Measurements from ENCODE around the gene NOL4L.

Gene NOL4L

GRCh38 chr20:32433311-32434021 lies 151.7 kb downstream of the NOL4L start:
- no peak for DNase-seq (ENCODE audit: low read depth in 2 of 2)

- DNase-seq (ENCODE audit: low read depth in 2 of 2) = no peak
Observed at GRCh38 chr20:32432277-32432676, 152.9 kb downstream of the NOL4L start.

DNA sequence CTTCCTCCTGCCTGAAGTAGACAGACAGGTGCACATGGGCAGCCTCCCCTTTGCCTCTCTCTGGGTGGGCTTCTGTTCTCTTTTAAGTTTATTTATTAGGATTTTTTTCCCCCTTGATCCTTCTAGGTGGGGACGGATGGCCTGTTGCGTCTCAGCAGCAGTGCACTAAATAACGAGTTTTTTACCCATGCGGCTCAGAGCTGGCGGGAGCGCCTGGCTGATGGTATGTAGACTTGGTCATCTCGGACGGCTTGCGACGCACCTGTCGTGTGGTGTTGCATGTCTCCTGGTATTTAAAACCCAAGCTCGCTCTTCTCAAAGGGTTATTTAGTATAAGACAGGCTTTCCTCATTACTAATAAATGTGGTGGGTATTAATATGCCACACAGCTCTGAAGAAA lies 153.7 kb downstream of the NOL4L start:
- no peak for DNase-seq (ENCODE audit: low read depth in 2 of 2)

GRCh38 chr20:32429745-32430360 lies 155.3 kb downstream of the NOL4L start:
- no peak for DNase-seq (ENCODE audit: low read depth in 2 of 2)

GRCh38 chr20:32429343-32429742 lies 155.8 kb downstream of the NOL4L start:
- DNase-seq (ENCODE audit: low read depth in 2 of 2) = no peak

- DNase-seq (ENCODE audit: low read depth in 2 of 2) = no peak
Observed at GRCh38 chr20:32427996-32428395, 157.1 kb downstream of the NOL4L start.

DNA sequence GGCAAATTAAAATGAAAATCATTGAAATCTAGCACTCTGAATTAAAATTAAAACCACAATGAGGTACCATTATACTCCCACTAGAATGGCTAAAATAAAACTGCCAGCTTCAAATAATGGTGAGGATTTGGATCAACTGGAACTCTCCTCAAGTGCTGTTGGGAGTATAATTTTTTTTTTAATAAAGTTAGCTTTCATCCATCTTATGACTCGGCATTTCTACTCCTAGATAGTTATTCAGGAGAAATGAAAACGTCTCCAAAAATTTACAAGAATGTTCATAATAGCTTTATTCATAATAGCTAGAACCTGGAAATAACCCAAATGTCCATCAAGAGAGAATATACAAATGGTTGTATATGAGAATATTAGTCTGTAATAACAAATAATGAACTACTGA lies 163.8 kb downstream of the NOL4L start:
- DNase-seq (ENCODE audit: low read depth in 2 of 2) = no peak

DNA sequence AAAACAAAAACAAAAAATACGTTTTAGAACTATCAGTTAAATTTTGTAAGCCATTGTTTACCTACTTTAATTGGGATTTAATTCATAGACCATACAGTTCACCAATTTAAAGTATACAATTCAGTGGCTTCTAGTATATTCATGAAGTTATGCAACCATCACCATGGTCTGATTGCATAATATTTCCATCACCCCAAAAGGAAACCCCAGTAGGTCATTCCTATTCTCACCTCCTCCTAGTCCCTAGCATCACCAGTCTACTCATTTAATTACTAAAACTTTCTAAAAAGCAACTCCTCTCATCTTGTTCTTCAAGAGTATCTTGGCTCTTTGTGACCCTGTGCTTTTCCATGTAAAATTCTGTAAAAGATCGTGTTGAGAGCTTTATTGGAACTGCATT lies 166.8 kb downstream of the NOL4L start:
- DNase-seq (ENCODE audit: low read depth in 2 of 2) = no peak

DNA sequence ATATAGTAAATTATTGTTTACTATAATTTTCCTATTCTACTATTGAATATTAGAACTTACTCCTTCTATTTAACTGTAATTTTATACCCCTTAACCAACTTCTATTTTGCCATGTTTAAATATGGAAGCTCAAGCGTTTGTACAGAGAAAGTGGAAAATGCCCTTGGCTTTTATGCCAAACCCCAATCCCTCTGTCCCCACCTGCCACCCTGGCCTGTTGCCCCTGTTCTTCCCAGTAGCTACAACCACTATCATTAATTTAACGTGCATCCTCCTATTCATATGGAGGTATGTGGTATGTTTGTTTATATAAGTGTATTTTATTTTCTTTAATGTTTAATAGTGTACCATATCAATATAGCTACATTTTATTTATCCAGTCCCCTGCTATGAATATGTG lies 168.9 kb downstream of the NOL4L start:
- DNase-seq (ENCODE audit: low read depth in 2 of 2) = no peak

DNA sequence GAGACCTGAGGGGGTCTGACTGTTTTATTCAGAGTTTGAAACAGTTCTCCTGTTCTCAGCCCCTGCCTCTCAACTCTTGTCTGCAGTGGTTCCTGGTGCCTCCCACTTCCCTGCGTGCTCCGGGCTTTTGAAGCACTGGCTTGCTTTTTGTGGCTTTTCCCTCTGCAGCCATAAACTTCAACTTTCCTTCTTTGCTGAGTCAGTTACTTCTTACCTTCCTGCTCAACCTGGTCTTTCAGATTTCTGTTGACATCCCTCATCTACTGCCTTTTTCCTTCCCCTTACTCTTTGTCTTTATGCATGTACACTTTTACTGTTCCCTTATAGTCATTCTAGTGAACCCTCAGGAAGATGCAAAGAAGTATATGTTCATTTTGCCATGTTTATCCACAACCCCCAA lies 169.6 kb downstream of the NOL4L start:
- no peak for DNase-seq (ENCODE audit: low read depth in 2 of 2)

GRCh38 chr20:32411955-32412706 lies 173.0 kb downstream of the NOL4L start:
- no peak for DNase-seq (ENCODE audit: low read depth in 2 of 2)

DNA sequence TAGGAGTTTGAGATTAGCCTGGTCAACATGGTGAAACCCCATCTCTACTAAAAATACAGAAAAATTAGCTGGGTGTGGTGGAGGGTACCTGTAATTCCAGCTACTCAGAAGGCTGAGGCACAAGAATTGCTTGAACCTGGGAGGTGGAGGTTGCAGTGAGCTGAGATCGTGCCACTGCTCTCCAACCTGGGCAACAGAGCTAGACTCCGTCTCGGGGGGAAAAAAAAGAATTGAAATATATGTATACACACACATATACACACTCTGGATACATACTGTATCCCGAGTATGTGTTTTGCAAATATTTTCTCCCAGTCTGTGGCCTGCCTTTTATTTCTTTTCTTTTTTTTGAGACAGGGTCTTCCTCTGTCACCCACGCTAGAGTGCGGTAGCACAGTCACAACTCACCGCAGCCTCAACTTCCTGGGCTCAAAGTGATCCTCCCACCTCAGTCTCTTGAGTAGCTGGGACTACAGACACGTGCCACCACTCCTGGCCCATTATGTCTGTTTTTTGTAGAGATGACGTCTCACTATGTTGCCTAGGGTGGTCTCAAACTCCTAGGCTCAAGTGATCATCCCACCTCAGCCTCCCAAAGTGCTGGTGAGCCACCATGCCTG lies 177.9 kb downstream of the NOL4L start:
- DNase-seq (ENCODE audit: low read depth in 2 of 2) = peak; percentile 13 to 37

DNA sequence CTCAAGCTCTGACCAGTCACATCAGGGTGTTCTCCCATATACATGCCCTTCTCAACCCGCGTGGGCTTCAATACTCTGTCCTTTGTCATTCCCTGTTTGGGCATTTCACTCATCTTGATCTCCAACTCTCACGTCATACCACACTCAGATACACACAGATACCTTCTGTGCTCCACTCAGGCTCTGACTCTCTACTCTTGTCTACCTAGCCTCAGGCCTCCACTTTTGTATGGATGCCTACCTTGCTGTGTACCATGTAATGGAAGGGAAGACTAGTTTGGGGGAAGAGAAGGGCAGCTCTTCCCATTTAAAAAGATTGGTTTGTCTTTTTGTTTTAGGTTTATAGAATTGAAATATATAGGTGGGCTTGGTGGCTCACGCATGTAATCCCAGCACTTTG lies 178.4 kb downstream of the NOL4L start:
- no peak for DNase-seq (ENCODE audit: low read depth in 2 of 2)

DNA sequence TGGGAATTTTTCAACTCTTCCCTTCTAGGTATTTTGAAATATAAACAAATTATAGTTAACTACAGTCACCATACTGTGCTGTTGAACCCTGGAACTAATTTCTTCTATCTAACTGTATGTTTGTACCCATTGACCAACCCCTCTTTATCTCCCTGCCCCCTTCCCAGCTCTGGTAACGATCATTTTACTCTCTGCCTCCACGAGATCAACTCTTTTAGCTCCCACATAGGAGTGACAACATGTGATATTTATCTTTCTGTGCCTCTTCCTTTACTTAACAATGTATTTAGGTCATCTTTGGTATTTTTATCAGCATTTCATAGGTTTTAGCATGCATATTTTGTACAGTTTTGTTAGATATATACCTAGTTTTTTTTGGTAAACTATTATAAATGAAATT lies 181.1 kb downstream of the NOL4L start:
- DNase-seq (ENCODE audit: low read depth in 2 of 2) = no peak

DNA sequence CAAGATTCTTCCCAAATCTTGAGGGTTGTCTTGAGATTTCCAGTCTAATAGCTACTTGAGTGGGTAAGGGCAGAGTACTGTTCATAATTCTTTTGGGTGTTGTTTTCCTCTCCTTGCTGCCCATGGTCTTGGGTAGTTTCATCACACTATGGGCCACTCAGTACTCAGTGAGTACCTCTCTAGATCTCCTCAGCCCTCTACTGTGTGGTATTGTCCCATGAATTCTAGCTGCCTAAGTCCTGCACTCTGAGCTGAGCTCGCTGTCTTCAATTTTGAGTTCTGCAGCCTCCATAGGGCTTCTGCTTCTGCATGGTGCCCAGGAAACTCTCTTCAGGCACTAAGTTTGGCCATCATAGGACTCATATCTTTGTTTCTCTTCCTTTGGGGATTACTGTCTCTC lies 184.7 kb downstream of the NOL4L start:
- DNase-seq (ENCODE audit: low read depth in 2 of 2) = no peak

GRCh38 chr20:32397567-32398084 lies 187.5 kb downstream of the NOL4L start:
- DNase-seq (ENCODE audit: low read depth in 2 of 2) = no peak

DNA sequence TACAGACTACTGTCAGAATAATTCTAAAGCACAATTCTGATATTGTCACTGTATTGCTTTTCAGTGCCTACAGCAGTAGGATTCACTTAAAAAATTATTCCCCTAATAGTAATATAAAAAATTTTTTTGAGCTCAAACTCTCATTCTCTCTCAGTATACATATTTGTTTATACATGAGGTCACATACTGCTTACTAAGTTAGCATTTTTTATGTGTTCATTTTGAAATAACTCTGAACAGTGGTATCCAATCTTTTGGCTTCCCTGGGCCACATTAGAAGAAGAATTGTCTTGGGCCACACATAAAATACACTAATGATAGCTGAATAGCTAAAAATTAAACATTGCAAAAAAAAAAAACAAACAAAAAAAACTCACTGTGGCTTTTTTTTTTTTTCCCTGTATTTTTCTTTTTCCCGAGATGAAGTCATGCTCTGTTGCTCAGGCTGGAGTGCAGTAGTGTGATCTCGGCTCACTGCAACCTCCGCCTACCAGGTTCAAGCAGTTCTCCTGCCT lies 188.4 kb downstream of the NOL4L start:
- no peak for DNase-seq (ENCODE audit: low read depth in 2 of 2)

DNA sequence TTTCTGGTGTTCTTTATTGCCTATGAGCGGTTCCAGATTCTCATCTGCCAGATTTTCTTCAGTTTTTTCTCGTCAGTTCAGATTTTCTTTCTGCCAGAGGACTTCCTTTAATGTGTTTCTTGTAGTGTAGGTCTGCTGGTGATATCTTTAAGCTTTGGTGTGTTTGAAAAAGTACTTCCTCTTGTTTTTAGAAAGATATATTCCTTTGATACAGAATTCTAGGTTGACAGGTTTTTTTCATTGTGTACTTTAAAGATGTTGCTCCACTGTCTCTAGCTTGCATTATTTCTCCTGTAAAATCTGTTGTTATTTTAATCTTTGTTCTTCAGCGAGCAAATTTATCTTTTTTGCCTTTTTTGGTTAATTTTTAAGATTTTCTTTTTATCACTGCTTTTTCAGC lies 190.1 kb downstream of the NOL4L start:
- no peak for DNase-seq (ENCODE audit: low read depth in 2 of 2)

All from stimulated activated CD8-positive, alpha-beta memory T cell treated with anti-CD3 and anti-CD28 coated beads, Interleukin-2, amount 100 ng/mL, for 1 hour (primary cell).